Pancreas (tissue), 10 donors: ENCODE data around the gene ZNF765. TPM values are rescaled to one million over a fixed set of nuclear protein-coding genes. Genes with fewer than 3 reads are reported as not detected.

Source experiments
- ATAC-seq, 4 donors: fragments of 200-7000 bp; cut with Tn5 transposase; one replicate each; pipeline versions ENCODE4 v1.8.0 to v1.9.1; 2020; ENCODE audit warnings: mild to moderate bottlenecking in 4 of 4, moderate library complexity in 4 of 4
- DNase-seq, 6 donors: peaks; one replicate each; pipeline ENCODE4 v3.0.0-alpha.2; 2020
- FAIRE-seq: peaks from 2 replicates; lab custom pipeline; 2012; peaks lifted over from hg19 to GRCh38; lab: Jason Lieb, UNC
- H3K27ac ChIP-seq, 4 donors: fragments of 200-600 bp; sonication (generic); 1 replicate in 3 of 4; 2 replicates in 1 of 4; pipeline versions ENCODE4 v1.5.0 to v1.8.0; 2020
- H3K27me3 ChIP-seq, 4 donors: fragments of 200-600 bp; one replicate each; pipeline ENCODE4 v1.8.0; 2021
- H3K36me3 ChIP-seq, 3 donors: fragments of 200-600 bp; sonication (generic) in 1 of 3; one replicate each; pipeline versions ENCODE4 v1.5.0 to v1.8.0; 2020 to 2021
- H3K4me1 ChIP-seq, 3 donors: fragments of 200-600 bp; one replicate each; pipeline ENCODE4 v1.8.0; 2021
- H3K4me3 ChIP-seq, 4 donors: fragments of 200-600 bp; sonication (generic) in 2 of 4; one replicate each; pipeline versions ENCODE4 v1.5.0 to v1.8.0; 2020 to 2021
- H3K9me3 ChIP-seq, 4 donors: fragments of 200-600 bp; one replicate each; pipeline ENCODE4 v1.8.0; 2021
- CTCF ChIP-seq, 4 donors: fragments of 200-600 bp; sonication (generic) in 3 of 4; IDR thresholded peaks; one replicate each; pipeline versions ENCODE4 v1.5.0 to v1.8.0; 2021; ENCODE audit warnings: antibody characterized with exemption in 4 of 4
- WGBS, 2 donors: extraction: QIAGEN DNeasy Blood & Tissue Kit; methylation state at CpG; one replicate each; pipeline ENCODE4 v1.1.7; 2013; 5-methylcytosine and 5-hydroxymethylcytosine counted together
- intact Hi-C, 3 donors: fragments of 100-400 bp; cut with DNase I; formaldehyde crosslinking; loops; one replicate each; pipeline versions ENCODE4 v1.11.1 to v1.14.2; 2022
- polyA plus RNA-seq, 2 donors: library from polyadenylated mRNA; stranded (reverse); fragments of 200-250 nt; gene quantifications; one replicate each; pipeline ENCODE4 v1.2.3, GENCODE V29; 2013
- total RNA-seq, 6 donors: library from RNA; stranded (reverse); fragmentation: NEBNext Ultra II Directional in 4 of 6; extraction: Animal tissue kit (Norgen Biotek cat#: 25700) in 4 of 6; gene quantifications; one replicate each; pipeline versions ENCODE4 v1.2.1 to v1.2.4, GENCODE V29; 2021 to 2023
- donor health status: healthy with polysubstance abuse.
- donor health status: DM: no; HTN: no; CAD: no; lungs with moderate emphysema.
- donor health status: DM: no; HTN: no; CAD: no.
- donor health status: control.
- donor health status: control.
- donor health status: Bipolar disorder and iron deficiency.
- donor health status: DM: yes; HTN: yes; CAD: no.
- donor health status: DM: no; HTN: no; CAD: no.
- donor health status: DM: no; HTN: no; CAD: no.
- donor health status: DM: yes; HTN: yes; CAD: no.

The ZNF765 gene
- total and polyA plus RNA-seq, 8 donors = 3.5 to 10.1 (median 5.6) TPM

GRCh38 chr19:53461866-53462265, 66.9 kb downstream of the ZNF765 start:
- no peaks in the 10 kb centered on the region for H3K9me3 ChIP-seq
- no peaks in the 10 kb centered on the region for H3K4me1 ChIP-seq
- no peaks in the 10 kb centered on the region for H3K36me3 ChIP-seq
- FAIRE-seq = no peak
- no peak for DNase-seq
- no peak overlapping the region for H3K4me3 ChIP-seq
- TF ChIP-seq CTCF (IDR thresholded peaks at IDR 0.05) = no peak
- intact Hi-C loops = no loop called here
- no peak overlapping the region for H3K27ac ChIP-seq
- H3K27me3 ChIP-seq = no peaks in the 10 kb centered on the region
- ATAC-seq = no peak
- 68 to 74% methylated on average over 6 of the region's 6 CpGs for WGBS, 2 donors

- FAIRE-seq = no peak
Observed at GRCh38 chr19:53462861-53463260, 67.9 kb downstream of the ZNF765 start.

GRCh38 chr19:53463263-53463662, 68.3 kb downstream of the ZNF765 start:
- Histone ChIP-seq H3K27me3 (no peaks in the 10 kb centered on the region), H3K4me1 (peaks cover 0 to 2% (median 0%) of the 10 kb centered on the region in 3 donors), H3K36me3 (no peaks in the 10 kb centered on the region), H3K27ac (no peak overlapping the region), H3K9me3 (no peaks in the 10 kb centered on the region), H3K4me3 (no peak overlapping the region)
- FAIRE-seq (no peak), ATAC-seq (no peak), DNase-seq (peak in 2 of 6 donors; percentile 8 to 37)
- 26 to 28% methylated on average over 18 to 19 of the region's 19 CpGs for whole genome bisulfite sequencing, 2 donors
- TF ChIP-seq CTCF (IDR thresholded peaks at IDR 0.05) = no peak
- intact Hi-C loops = no loop called here

More at GRCh38 chr19:53462861-53463260, 67.9 kb downstream of the ZNF765 start:
- Histone ChIP-seq H3K27me3 (no peaks in the 10 kb centered on the region), H3K9me3 (no peaks in the 10 kb centered on the region), H3K4me3 (no peak overlapping the region), H3K36me3 (no peaks in the 10 kb centered on the region), H3K27ac (no peak overlapping the region), H3K4me1 (no peaks in the 10 kb centered on the region)
- TF ChIP-seq CTCF (IDR thresholded peaks at IDR 0.05) = no peak
- no peak for ATAC-seq
- 66% methylated on average over 14 of the region's 14 CpGs for WGBS, 2 donors
- intact Hi-C loops = no loop called here
- DNase-seq = no peak

- WGBS, 2 donors = 8 to 9% methylated on average over 30 to 31 of the region's 31 CpGs
Observed at GRCh38 chr19:53466726-53467484, 72.0 kb downstream of the ZNF765 start.

More at GRCh38 chr19:53466726-53467484, 72.0 kb downstream of the ZNF765 start:
- no peaks in the 10 kb centered on the region for H3K9me3 ChIP-seq
- H3K27ac ChIP-seq = no peak overlapping the region
- TF ChIP-seq CTCF (IDR thresholded peaks at IDR 0.05) = no peak
- peak in 4 of 6 donors; percentile 6 to 60 (median 46) for DNase-seq
- FAIRE-seq = no peak
- H3K27me3 ChIP-seq = no peaks in the 10 kb centered on the region
- H3K4me3 ChIP-seq = peak overlapping the region; percentile 65 to 73 (median 69)
- no peaks in the 10 kb centered on the region for H3K36me3 ChIP-seq
- intact Hi-C loops = no loop called here
- H3K4me1 ChIP-seq = peaks cover 0 to 5% (median 3%) of the 10 kb centered on the region in 3 donors
- ATAC-seq = peak; percentile 32 to 49 (median 46)
